ENCODE measurements around the gene VSNL1.

GRCh38 chr2:17521621-17522020 is 18.9 kb upstream of the VSNL1 start:
- TF ChIP-seq EZH2 (IDR thresholded peaks at IDR 0.05; ENCODE audit: insufficient read depth, poor library complexity, severe bottlenecking) (no peak), EZH2phosphoT487 (IDR thresholded peaks at IDR 0.05; ENCODE audit: insufficient read depth, low read depth) (no peak)

Data from GM23248 (cell line).